ENCODE results near the gene MYOC. TPM values are rescaled to one million over a fixed set of nuclear protein-coding genes. Genes with fewer than 3 reads are reported as not detected.

Gene MYOC
- total RNA-seq, 1 donor from 2014 or later: 21.0 TPM

GRCh38 chr1:171654201-171654941 lies 1.9 kb upstream of the MYOC start:
- intact Hi-C loops (cut with DNase I): loop anchor here (2.0 kb wide), 1 partner anchor 88 kb away; the partner anchor contains the start of gene VAMP4
- no peak for DNase-seq (ENCODE audit: low spot score)

- no peak for DNase-seq (ENCODE audit: low spot score)
- intact Hi-C loops (cut with DNase I): loop anchor here (2.0 kb wide), 1 partner anchor 89 kb away; the partner anchor contains the start of gene VAMP4
Measured at GRCh38 chr1:171653796-171654195, 1.3 kb upstream of the MYOC start.

GRCh38 chr1:171646249-171646560 lies 6.3 kb downstream of the MYOC start:
- intact Hi-C loops (cut with DNase I): loop anchor here (5.0 kb wide), 1 partner anchor 136 kb away; the partner anchor contains the start of gene METTL13
- DNase-seq (ENCODE audit: low spot score): no peak

GRCh38 chr1:171645553-171646248 lies 6.8 kb downstream of the MYOC start:
- DNase-seq (ENCODE audit: low spot score): peak; percentile 87
- intact Hi-C loops (cut with DNase I): loop anchor here (1.0 to 5.0 kb wide), 3 partner anchors 71 to 137 kb away; partner anchors contain the start of gene METTL13

- intact Hi-C loops (cut with DNase I): loop anchor here (1.0 to 5.0 kb wide), 4 partner anchors 71 to 337 kb away; partner anchors contain the start of gene METTL13
- peak; percentile 83 for DNase-seq (ENCODE audit: low spot score)
Measured at GRCh38 chr1:171644805-171645483, 7.5 kb downstream of the MYOC start.

GRCh38 chr1:171643156-171643555 lies 9.3 kb downstream of the MYOC start:
- intact Hi-C loops (cut with DNase I): loop anchor here (5.0 kb wide), 1 partner anchor 339 kb away; no protein-coding TSS in a partner anchor
- DNase-seq (ENCODE audit: low spot score): no peak

- intact Hi-C loops (cut with DNase I): loop anchor here (5.0 kb wide), 1 partner anchor 340 kb away; no protein-coding TSS in a partner anchor
- DNase-seq (ENCODE audit: low spot score): no peak
Measured at GRCh38 chr1:171642197-171642596, 10.3 kb downstream of the MYOC start.

GRCh38 chr1:171641076-171641864 lies 11.2 kb downstream of the MYOC start:
- DNase-seq (ENCODE audit: low spot score): no peak
- intact Hi-C loops (cut with DNase I): loop anchor here (5.0 kb wide), 1 partner anchor 341 kb away; no protein-coding TSS in a partner anchor

GRCh38 chr1:171640225-171640624 lies 12.3 kb downstream of the MYOC start:
- intact Hi-C loops (cut with DNase I): loop anchor here (5.0 kb wide), 1 partner anchor 342 kb away; no protein-coding TSS in a partner anchor
- no peak for DNase-seq (ENCODE audit: low spot score)

GRCh38 chr1:171637928-171638576 lies 14.4 kb downstream of the MYOC start:
- intact Hi-C loops (cut with DNase I): no loop called here
- no peak for DNase-seq (ENCODE audit: low spot score)

- intact Hi-C loops (cut with DNase I): no loop called here
- DNase-seq (ENCODE audit: low spot score): no peak
Measured at GRCh38 chr1:171636141-171636540, 16.3 kb downstream of the MYOC start.

- intact Hi-C loops (cut with DNase I): no loop called here
- no peak for DNase-seq (ENCODE audit: low spot score)
Measured at GRCh38 chr1:171635661-171636060, 16.8 kb downstream of the MYOC start.

GRCh38 chr1:171628225-171628624 lies 24.3 kb downstream of the MYOC start:
- intact Hi-C loops (cut with DNase I): no loop called here
- DNase-seq (ENCODE audit: low spot score): no peak

GRCh38 chr1:171627020-171627419 lies 25.5 kb downstream of the MYOC start:
- intact Hi-C loops (cut with DNase I): no loop called here
- DNase-seq (ENCODE audit: low spot score): no peak

GRCh38 chr1:171625225-171625624 lies 27.3 kb downstream of the MYOC start:
- intact Hi-C loops (cut with DNase I): no loop called here
- DNase-seq (ENCODE audit: low spot score): no peak

GRCh38 chr1:171623651-171624331 lies 28.7 kb downstream of the MYOC start:
- DNase-seq (ENCODE audit: low spot score): no peak
- intact Hi-C loops (cut with DNase I): no loop called here

- intact Hi-C loops (cut with DNase I): no loop called here
- DNase-seq (ENCODE audit: low spot score): no peak
Measured at GRCh38 chr1:171622152-171622462, 30.4 kb downstream of the MYOC start, which contains the start of gene MYOCOS. TSS of gene MYOCOS (plus strand) at chr1:171622243. CDS start at chr1:171623884, 1,641 bp downstream.

- intact Hi-C loops (cut with DNase I): no loop called here
- no peak for DNase-seq (ENCODE audit: low spot score)
Measured at GRCh38 chr1:171616586-171616985, 35.9 kb downstream of the MYOC start.
